HG03521 (cell line): ENCODE measurements around the gene ARMCX1.
"Not testable (repeated sequence)": the region's sequence is repeated elsewhere in the genome, so short reads cannot be mapped to it uniquely, and the experiment has no call there.

ENCODE experiments used
- ATAC-seq: cut with Tn5 transposase; IDR thresholded peaks from one replicate; pipeline ENCODE4 v1.9.1; 2021; ENCODE audit warnings: mild to moderate bottlenecking, moderate library complexity; ENCODE audit not compliant: unreplicated experiment

Gene ARMCX1

DNA sequence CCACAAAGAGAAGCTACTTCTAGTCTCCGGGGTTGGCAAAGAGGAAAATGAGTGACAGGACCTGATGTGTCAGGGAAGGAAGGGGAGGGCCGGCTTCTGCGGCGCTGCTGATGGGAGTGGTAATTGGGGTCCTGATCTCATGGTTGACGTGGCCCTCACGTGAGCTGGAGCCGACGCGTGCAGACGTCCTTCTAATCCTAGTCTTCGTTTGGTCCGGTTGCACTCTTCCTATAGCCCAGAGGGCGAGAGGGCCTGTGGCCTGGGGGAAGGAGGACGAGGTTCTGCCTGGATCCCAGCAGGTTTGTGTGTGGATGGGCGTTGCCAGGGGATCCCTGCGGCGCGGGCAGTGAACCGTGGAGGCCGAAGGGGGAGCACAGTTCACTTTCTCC is at the start of gene ARMCX1:
TSS of gene ARMCX1 (plus strand) at position 186 of the 389 bp plus-strand sequence. CDS start 2,384 bp downstream, outside the sequence.
- no peak for ATAC-seq

DNA sequence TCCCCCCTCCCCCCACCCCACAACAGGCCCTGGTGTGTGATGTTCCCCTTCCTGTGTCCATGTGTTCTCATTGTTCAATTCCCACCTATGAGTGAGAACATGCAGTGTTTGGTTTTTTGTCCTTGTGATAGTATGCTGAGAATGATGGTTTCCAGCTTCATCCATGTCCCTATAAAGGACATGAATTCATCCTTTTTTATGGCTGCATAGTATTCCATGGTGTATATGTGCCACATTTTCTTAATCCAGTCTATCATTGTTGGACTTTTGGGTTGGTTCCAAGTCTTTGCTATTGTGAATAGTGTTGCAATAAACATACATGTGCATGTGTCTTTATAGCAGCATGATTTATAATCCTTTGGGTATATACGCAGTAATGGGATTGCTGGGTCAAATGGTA is 47.4 kb upstream of the ARMCX1 start:
- not testable (repeated sequence) for ATAC-seq

DNA sequence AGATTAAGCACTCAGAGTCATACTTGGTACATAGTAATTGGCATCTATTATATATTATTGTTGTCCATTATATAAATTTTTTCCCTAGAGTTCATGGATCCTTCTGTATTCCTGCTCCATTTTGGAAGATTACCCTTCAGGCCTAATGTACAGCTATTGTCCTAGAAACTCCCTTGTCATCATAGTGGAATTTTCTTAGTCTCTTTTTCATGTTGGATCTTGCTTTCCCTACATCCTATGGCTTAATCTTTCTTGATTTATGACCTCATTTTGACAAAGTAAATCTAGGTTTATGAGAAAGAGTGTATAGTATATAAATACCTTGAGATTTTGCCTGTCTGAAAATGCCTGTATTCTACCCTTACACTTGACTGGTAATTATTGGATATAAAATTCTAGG is 43.0 kb upstream of the ARMCX1 start:
- ATAC-seq = no peak

DNA sequence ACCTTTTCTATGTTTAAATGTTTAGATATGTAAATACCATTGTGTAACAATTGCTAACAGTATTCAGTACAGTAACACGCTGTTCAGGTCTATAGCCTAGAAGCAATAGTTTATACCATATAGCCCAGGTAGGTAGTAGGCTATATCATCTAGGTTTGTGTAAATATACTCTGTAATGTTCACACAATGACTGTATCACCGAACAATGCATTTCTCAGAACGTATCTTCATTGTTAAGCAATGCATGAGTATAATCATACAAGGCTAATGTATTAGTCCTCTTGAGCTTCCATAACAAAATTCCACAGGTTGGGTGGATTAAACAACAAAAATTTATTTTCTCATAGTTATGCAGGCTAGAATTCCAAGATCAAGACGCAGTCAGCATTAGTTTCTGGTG is 42.4 kb upstream of the ARMCX1 start:
- ATAC-seq = no peak

DNA sequence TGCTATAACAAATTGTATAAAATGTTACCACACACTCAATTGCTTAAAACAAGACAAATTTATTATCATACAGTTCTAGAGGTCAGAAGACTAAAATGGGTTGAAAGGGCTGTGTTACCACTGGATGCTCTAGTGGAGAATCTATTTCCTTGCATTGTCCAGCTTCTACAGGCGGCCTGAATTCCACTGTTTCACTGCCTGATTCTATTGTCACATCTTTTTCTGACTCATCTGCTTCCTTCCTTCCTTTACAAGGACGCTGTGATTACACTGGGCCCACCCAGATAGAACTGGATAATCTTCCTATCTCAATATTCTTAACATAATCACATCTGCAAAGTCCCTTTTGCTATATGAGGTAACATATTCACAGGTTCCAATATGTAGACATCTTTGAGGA is 19.4 kb upstream of the ARMCX1 start:
- ATAC-seq = no peak

DNA sequence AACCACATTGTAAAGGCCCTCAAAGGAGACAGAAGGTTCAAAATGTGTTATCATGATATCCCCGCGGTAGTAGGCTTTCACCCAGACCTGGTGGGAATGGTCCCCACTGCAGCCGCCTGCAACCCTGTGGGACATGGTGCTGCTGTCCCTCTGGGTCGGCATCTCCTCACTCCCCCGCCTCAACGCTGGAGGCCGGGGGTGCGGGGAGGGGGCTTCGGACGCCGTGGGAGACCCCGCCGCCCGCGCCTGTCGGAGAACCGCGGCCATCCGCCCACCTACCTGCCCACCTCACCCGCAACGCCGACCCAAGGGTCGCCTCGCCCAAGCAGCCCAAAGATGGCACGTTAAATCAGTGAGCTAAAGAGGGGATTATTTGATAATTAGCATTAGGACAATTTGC is 11.2 kb upstream of the ARMCX1 start:
- no peak for ATAC-seq

DNA sequence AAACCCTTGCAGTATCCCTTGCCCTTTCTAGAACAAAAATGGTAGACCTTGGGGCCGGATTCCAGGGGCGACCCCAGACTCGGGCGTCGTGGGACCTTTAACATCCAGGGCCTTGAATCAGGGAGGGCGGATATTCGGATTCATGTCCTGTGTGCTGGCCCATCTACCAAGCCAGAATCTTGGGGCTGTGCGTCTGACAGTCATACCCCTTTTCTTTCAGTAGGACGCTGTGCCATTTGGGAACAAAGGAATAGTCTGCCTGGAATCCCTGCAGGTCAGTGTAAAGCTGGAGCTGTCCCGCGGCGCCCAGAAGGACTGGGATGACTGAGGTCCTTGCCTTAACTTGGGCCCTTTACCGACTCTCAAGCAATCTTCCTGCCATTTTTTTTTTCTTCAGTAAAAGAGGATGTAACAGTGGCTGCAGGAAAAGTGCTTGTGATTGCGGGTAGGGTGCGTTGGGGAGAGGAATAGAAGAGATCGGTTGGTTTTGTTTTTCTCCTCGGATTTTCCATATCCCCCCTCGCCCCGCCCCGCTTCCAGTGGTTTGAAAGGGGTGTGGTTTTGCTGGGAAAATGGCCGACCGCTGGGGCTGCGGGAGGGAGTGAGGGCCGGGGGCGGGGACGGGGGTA is 518 bp downstream of the ARMCX1 start:
- ATAC-seq = no peak

DNA sequence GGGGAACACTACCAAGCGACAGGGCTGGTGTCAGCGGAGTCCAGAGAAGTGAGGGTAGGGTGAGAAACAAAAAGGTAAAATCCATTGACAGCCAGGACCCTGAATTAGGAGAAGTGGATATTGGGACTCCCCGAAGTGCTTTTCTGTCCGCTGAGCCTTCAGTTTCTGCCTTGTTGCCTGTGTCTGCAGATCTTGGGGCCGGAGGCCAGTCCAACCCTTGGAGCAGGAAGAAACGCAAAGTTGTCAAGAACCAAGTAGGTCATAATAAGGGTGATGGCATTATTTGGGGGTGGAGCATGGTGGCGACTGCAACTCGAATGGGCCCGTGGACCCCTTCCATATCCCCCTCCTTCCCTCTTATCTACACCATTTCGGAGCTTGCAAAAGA is 1.0 kb downstream of the ARMCX1 start:
- no peak for ATAC-seq

DNA sequence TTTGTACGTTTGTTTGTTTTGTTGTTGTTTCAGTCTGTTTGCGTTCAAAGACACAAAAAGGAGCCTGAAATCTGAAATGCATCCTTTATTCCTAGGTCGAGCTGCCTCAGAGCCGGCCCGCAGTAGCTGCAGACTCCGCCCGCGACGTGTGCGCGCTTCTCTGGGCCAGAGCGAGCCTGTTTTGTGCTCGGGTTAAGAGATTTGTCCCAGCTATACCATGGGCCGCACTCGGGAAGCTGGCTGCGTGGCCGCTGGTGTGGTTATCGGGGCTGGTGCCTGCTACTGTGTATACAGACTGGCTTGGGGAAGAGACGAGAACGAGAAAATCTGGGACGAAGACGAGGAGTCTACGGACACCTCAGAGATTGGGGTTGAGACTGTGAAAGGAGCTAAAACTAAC is 2.4 kb downstream of the ARMCX1 start:
- no peak for ATAC-seq

DNA sequence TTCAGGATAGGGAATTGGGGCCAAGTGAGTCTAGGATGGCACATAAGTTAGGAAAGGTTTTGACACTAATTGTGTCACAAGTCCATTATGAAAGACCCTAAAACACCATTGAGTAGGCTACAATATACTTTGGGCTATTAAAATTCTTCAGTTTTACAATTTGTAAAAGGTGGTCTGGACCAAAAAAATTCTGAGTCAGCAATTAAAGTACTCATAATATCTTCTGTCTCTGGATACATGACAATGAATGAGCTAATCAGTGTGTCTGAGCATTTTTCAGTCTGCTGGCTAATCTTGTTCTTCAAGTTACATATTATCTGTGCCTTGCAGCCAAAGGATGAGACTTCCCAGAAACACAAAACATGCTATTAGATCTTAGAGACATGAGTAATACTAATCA is 14.3 kb downstream of the ARMCX1 start:
- no peak for ATAC-seq

DNA sequence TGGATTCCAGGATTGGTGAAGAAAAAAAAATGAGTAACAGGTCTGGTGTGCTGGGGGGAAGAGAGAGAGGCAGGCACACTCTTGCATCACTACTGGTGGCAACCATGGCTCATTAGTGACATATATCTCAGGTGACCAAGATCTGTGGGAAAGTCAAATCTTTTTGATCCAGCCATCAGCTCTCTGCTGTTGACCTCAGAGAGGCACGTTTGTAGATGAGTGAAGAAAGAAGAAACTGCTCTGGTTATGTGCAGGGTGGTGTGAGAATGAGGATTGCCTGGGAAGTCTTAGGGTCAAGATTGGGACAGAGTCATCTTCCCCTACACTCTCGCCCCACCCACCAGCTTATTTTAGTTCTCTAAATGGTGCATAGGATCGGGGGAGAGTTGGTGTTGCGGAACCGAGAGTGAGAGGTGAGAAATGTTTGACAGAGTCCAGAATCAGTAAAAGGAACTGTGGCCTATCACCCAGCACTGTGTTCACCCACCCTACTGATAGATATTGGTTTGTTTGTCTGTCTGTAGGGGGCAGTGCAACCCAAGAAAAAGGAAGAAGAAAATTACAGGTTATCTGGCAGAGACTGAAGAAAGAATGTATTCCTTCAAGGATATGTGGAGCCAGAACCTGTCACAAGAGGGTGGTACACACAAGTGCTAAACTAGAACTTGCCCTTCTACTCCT is 45.5 kb downstream of the ARMCX1 start:
- ATAC-seq = peak; percentile 100

DNA sequence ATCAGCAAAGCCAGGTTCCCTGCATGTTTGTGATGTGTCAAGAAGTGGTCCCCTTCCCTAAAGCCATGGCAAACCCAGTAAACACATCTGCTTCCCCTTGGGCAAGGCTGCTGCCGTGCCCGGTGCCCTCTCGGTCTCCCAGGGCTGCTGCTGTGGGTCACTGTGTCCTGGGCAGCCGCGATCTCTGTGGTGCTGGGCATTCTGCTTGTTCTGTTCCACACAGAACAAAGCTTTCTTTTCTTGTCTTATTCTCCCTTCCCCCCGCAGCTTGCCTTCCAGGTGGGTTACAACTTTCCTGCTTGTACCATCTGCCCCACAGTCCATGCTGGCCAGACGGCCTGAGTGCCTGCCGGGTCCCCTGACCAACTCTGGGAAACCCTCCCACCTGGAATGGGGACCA is 49.2 kb downstream of the ARMCX1 start:
- ATAC-seq = not testable (repeated sequence)

DNA sequence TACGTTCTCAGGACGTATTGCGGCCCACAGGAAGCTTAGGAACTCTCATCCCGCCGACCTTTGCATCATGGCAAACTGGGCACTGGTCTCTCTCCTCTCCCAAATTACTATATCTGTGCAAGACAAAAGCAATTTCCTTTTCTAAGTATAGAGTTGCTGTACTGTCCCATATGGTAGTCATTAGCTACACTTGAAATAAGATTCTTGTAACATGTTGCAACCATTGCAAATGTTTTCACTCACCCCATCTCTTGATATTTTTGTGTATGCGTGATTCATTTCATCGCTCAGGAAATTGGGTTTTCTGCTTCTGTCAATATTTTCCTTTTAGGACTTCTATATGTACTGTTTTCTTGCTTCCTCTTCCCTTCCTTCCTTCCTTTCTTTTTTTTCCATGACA is 51.7 kb downstream of the ARMCX1 start:
- no peak for ATAC-seq
